Measurements from ENCODE around the gene ICA1. TPM values are rescaled to one million over a fixed set of nuclear protein-coding genes. Genes with fewer than 3 reads are reported as not detected.
"Not testable (repeated sequence)": the region's sequence is repeated elsewhere in the genome, so short reads cannot be mapped to it uniquely, and the experiment has no call there.

Gene ICA1
- total and polyA plus RNA-seq, 4 donors: 15.5 to 41.2 (median 30.5) TPM

- no peaks in the 10 kb centered on the region for H3K27me3 ChIP-seq (ENCODE audit: control insufficient read depth, insufficient read depth, low read length)
- no peak overlapping the region for H3K4me3 ChIP-seq (ENCODE audit: low read depth, low read length)
- H3K4me1 ChIP-seq (ENCODE audit: control insufficient read depth, insufficient read depth, low read length): no peaks in the 10 kb centered on the region
- WGBS (ENCODE audit: insufficient coverage): 89% methylated on average over 3 of the region's 4 CpGs
- no peaks in the 10 kb centered on the region for H3K9me3 ChIP-seq (ENCODE audit: control insufficient read depth, insufficient read depth, low read length)
- H3K36me3 ChIP-seq (ENCODE audit: control insufficient read depth, insufficient read depth, low read length): no peaks in the 10 kb centered on the region
- DNase-seq (ENCODE audit: low read depth in 4 of 6, low spot score in 6 of 6): no peak
- H3K27ac ChIP-seq (ENCODE audit: low read depth, low read length): no peak overlapping the region
Observed at GRCh38 chr7:8114175-8114574, 147.8 kb downstream of the ICA1 start.

- 100% methylated on average over 1 of the region's 3 CpGs for WGBS (ENCODE audit: insufficient coverage)
- Histone ChIP-seq H3K4me3 (ENCODE audit: low read depth, low read length) (no peak overlapping the region), H3K27ac (ENCODE audit: low read depth, low read length) (no peak overlapping the region), H3K27me3 (ENCODE audit: control insufficient read depth, insufficient read depth, low read length) (no peaks in the 10 kb centered on the region), H3K36me3 (ENCODE audit: control insufficient read depth, insufficient read depth, low read length) (no peaks in the 10 kb centered on the region), H3K9me3 (ENCODE audit: control insufficient read depth, insufficient read depth, low read length) (no peaks in the 10 kb centered on the region), H3K4me1 (ENCODE audit: control insufficient read depth, insufficient read depth, low read length) (no peaks in the 10 kb centered on the region)
- DNase-seq (ENCODE audit: low read depth in 4 of 6, low spot score in 6 of 6): no peak
Observed at GRCh38 chr7:8113184-8113583, 148.8 kb downstream of the ICA1 start.

GRCh38 chr7:8112685-8113084, 149.3 kb downstream of the ICA1 start:
- Histone ChIP-seq H3K9me3 (ENCODE audit: control insufficient read depth, insufficient read depth, low read length) (no peaks in the 10 kb centered on the region), H3K27ac (ENCODE audit: low read depth, low read length) (no peak overlapping the region), H3K27me3 (ENCODE audit: control insufficient read depth, insufficient read depth, low read length) (no peaks in the 10 kb centered on the region), H3K4me3 (ENCODE audit: low read depth, low read length) (no peak overlapping the region), H3K4me1 (ENCODE audit: control insufficient read depth, insufficient read depth, low read length) (no peaks in the 10 kb centered on the region), H3K36me3 (ENCODE audit: control insufficient read depth, insufficient read depth, low read length) (no peaks in the 10 kb centered on the region)
- WGBS (ENCODE audit: insufficient coverage): 100% methylated on average over 1 of the region's 2 CpGs
- no peak for DNase-seq (ENCODE audit: low read depth in 4 of 6, low spot score in 6 of 6)

- 52% methylated on average over 10 of the region's 11 CpGs for WGBS (ENCODE audit: insufficient coverage)
- Histone ChIP-seq H3K4me1 (ENCODE audit: control insufficient read depth, insufficient read depth, low read length) (no peaks in the 10 kb centered on the region), H3K9me3 (ENCODE audit: control insufficient read depth, insufficient read depth, low read length) (no peaks in the 10 kb centered on the region), H3K4me3 (ENCODE audit: low read depth, low read length) (no peak overlapping the region), H3K27me3 (ENCODE audit: control insufficient read depth, insufficient read depth, low read length) (no peaks in the 10 kb centered on the region), H3K27ac (ENCODE audit: low read depth, low read length) (no peak overlapping the region), H3K36me3 (ENCODE audit: control insufficient read depth, insufficient read depth, low read length) (no peaks in the 10 kb centered on the region)
- DNase-seq (ENCODE audit: low read depth in 4 of 6, low spot score in 6 of 6): no peak
Observed at GRCh38 chr7:8111282-8111960, 150.5 kb downstream of the ICA1 start.

- no peak overlapping the region for H3K4me3 ChIP-seq (ENCODE audit: low read depth, low read length)
- no CpG with 5 or more reads among the region's 4 CpGs for WGBS (ENCODE audit: insufficient coverage)
- no peaks in the 10 kb centered on the region for H3K9me3 ChIP-seq (ENCODE audit: control insufficient read depth, insufficient read depth, low read length)
- no peaks in the 10 kb centered on the region for H3K27me3 ChIP-seq (ENCODE audit: control insufficient read depth, insufficient read depth, low read length)
- no peak overlapping the region for H3K27ac ChIP-seq (ENCODE audit: low read depth, low read length)
- no peaks in the 10 kb centered on the region for H3K4me1 ChIP-seq (ENCODE audit: control insufficient read depth, insufficient read depth, low read length)
- no peak for DNase-seq (ENCODE audit: low read depth in 4 of 6, low spot score in 6 of 6)
- no peaks in the 10 kb centered on the region for H3K36me3 ChIP-seq (ENCODE audit: control insufficient read depth, insufficient read depth, low read length)
Observed at GRCh38 chr7:8109196-8110022, 152.6 kb downstream of the ICA1 start.

GRCh38 chr7:8105449-8106095, 156.4 kb downstream of the ICA1 start:
- H3K9me3 ChIP-seq (ENCODE audit: control insufficient read depth, insufficient read depth, low read length): peaks cover 2% of the 10 kb centered on the region
- no peak overlapping the region for H3K4me3 ChIP-seq (ENCODE audit: low read depth, low read length)
- H3K27ac ChIP-seq (ENCODE audit: low read depth, low read length): no peak overlapping the region
- 50% methylated on average over 2 of the region's 4 CpGs for WGBS (ENCODE audit: insufficient coverage)
- no peak for DNase-seq (ENCODE audit: low read depth in 4 of 6, low spot score in 6 of 6)
- no peaks in the 10 kb centered on the region for H3K27me3 ChIP-seq (ENCODE audit: control insufficient read depth, insufficient read depth, low read length)
- H3K4me1 ChIP-seq (ENCODE audit: control insufficient read depth, insufficient read depth, low read length): no peaks in the 10 kb centered on the region
- no peaks in the 10 kb centered on the region for H3K36me3 ChIP-seq (ENCODE audit: control insufficient read depth, insufficient read depth, low read length)

DNA sequence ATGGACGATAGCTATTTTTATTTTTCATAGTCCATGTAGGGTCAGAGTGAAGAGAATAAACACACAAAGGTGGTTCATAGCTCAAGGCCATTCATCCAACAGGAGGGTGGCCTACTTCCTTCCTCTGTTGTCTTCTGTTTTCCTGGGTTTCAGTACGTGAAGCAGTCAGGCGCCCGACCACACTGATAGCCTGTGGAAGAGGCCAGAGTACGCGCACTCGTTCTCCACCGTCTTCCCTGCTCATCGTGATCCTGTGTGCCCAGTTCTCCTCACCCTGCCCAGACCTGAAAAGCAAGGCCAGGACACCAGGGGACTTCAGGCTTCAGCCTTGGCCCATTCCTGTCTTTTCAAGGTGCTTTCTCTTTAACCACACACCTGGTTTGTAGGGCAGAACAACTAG, 158.7 kb downstream of the ICA1 start:
- Histone ChIP-seq H3K36me3 (ENCODE audit: control insufficient read depth, insufficient read depth, low read length) (no peaks in the 10 kb centered on the region), H3K27me3 (ENCODE audit: control insufficient read depth, insufficient read depth, low read length) (no peaks in the 10 kb centered on the region)

DNA sequence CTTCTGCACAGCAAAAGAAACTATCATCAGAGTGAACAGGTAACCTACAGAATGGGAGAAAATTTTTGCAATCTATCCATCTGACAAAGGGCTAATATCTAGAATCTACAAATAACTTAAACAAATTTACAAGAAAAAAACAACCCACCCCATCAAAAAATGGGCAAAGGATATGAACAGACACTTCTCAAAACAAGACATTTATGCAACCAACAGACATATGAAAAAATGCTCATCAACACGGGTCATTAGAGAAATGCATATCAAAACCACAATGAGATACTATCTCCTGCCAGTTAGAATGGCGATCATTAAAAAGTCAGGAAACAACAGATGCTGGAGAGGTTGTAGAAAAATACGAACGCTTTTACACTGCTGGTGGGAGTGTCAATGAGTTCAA, 160.7 kb downstream of the ICA1 start:
- not testable (repeated sequence) for H3K36me3 ChIP-seq (ENCODE audit: control insufficient read depth, insufficient read depth, low read length); H3K27ac ChIP-seq (ENCODE audit: low read depth, low read length); H3K4me3 ChIP-seq (ENCODE audit: low read depth, low read length); H3K27me3 ChIP-seq (ENCODE audit: control insufficient read depth, insufficient read depth, low read length); H3K9me3 ChIP-seq (ENCODE audit: control insufficient read depth, insufficient read depth, low read length); DNase-seq (ENCODE audit: low read depth in 4 of 6, low spot score in 6 of 6); H3K4me1 ChIP-seq (ENCODE audit: control insufficient read depth, insufficient read depth, low read length)
- WGBS (ENCODE audit: insufficient coverage): no CpG with 5 or more reads among the region's 4 CpGs

More for the DNA sequence above, 158.7 kb downstream of the ICA1 start:
- Histone ChIP-seq H3K4me1 (ENCODE audit: control insufficient read depth, insufficient read depth, low read length) (no peaks in the 10 kb centered on the region), H3K9me3 (ENCODE audit: control insufficient read depth, insufficient read depth, low read length) (peaks cover 2% of the 10 kb centered on the region), H3K27ac (ENCODE audit: low read depth, low read length) (no peak overlapping the region), H3K4me3 (ENCODE audit: low read depth, low read length) (no peak overlapping the region)
- WGBS (ENCODE audit: insufficient coverage): 79% methylated on average over 8 of the region's 9 CpGs
- no peak for DNase-seq (ENCODE audit: low read depth in 4 of 6, low spot score in 6 of 6)

- H3K27ac ChIP-seq (ENCODE audit: low read depth, low read length): no peak overlapping the region
- H3K4me3 ChIP-seq (ENCODE audit: low read depth, low read length): no peak overlapping the region
- H3K36me3 ChIP-seq (ENCODE audit: control insufficient read depth, insufficient read depth, low read length): no peaks in the 10 kb centered on the region
- H3K9me3 ChIP-seq (ENCODE audit: control insufficient read depth, insufficient read depth, low read length): no peaks in the 10 kb centered on the region
- WGBS (ENCODE audit: insufficient coverage): 100% methylated on average over 1 of the region's 8 CpGs
- DNase-seq (ENCODE audit: low read depth in 4 of 6, low spot score in 6 of 6): peak in 1 of 6 donors; percentile 12
- no peaks in the 10 kb centered on the region for H3K4me1 ChIP-seq (ENCODE audit: control insufficient read depth, insufficient read depth, low read length)
- H3K27me3 ChIP-seq (ENCODE audit: control insufficient read depth, insufficient read depth, low read length): no peaks in the 10 kb centered on the region
Observed at GRCh38 chr7:8094164-8095140, 167.5 kb downstream of the ICA1 start.

All from spinal cord (tissue), 10 donors.